Gastroesophageal sphincter (tissue), 4 donors: ENCODE results near the gene RMI2. TPM values are rescaled to one million over a fixed set of nuclear protein-coding genes. Genes with fewer than 3 reads are reported as not detected.

ENCODE experiments used
- ATAC-seq: fragments of 150-250 bp; one replicate; pipeline ENCODE4 v1.9.1; 2016; ENCODE audit warnings: mild to moderate bottlenecking, moderate library complexity
- H3K27ac ChIP-seq, 4 donors: fragments of 200-600 bp; sonication (generic) in 3 of 4; 1 replicate in 3 of 4; 2 replicates in 1 of 4; pipeline ENCODE4 v1.5.1; 2016 to 2019
- H3K27me3 ChIP-seq: fragments of 200-600 bp; sonication (generic); one replicate; pipeline ENCODE4 v1.5.1; 2019
- H3K36me3 ChIP-seq, 2 donors: fragments of 200-600 bp; sonication (generic); one replicate each; pipeline ENCODE4 v1.5.1; 2019; ENCODE audit warnings: control low read depth in 1 of 2
- H3K4me1 ChIP-seq, 3 donors: fragments of 200-600 bp; sonication (generic); 1 replicate in 2 of 3; 2 replicates in 1 of 3; pipeline ENCODE4 v1.5.1; 2016 to 2019; ENCODE audit warnings: control low read depth in 2 of 3
- H3K4me3 ChIP-seq, 2 donors: fragments of 200-600 bp; sonication (generic); one replicate each; pipeline ENCODE4 v1.5.1; 2019; ENCODE audit warnings: mild to moderate bottlenecking in 1 of 2, moderate library complexity in 1 of 2
- H3K9me3 ChIP-seq, 3 donors: fragments of 200-600 bp; sonication (generic); one replicate each; pipeline ENCODE4 v1.5.1; 2017 to 2019; ENCODE audit warnings: control low read depth in 2 of 3
- EP300 ChIP-seq: sonication (generic); formaldehyde crosslinking; IDR thresholded peaks from one replicate; pipeline ENCODE4 v1.6.1; 2017; ENCODE audit warnings: antibody characterized with exemption, mild to moderate bottlenecking
- POLR2A ChIP-seq, 2 donors: fragments of 450-650 bp; IDR thresholded peaks; one replicate each; pipeline ENCODE4 v1.6.1; 2017; ENCODE audit warnings: antibody characterized with exemption in 2 of 2, mild to moderate bottlenecking in 2 of 2, moderate library complexity in 1 of 2
- POLR2AphosphoS5 ChIP-seq: sonication (generic); formaldehyde crosslinking; IDR thresholded peaks from one replicate; pipeline ENCODE4 v1.6.1; 2017; ENCODE audit warnings: antibody characterized with exemption
- WGBS, 2 donors: methylation state at CpG; one replicate each; pipeline ENCODE4 v1.1.5; 2018; ENCODE audit warnings: low coverage in 1 of 2; 5-methylcytosine and 5-hydroxymethylcytosine counted together
- total RNA-seq, 4 donors: library from RNA; depleted of rRNA; stranded (reverse); fragments of >200 nt; gene quantifications; one replicate each; pipeline ENCODE4 v1.1.0, GENCODE V29; 2016
- TF ChIP-seq, protein P1 (sequence below), 4 experiments: fragments of 200-600 bp in 2 of 4; fragments of 450-650 bp in 2 of 4; sonication (generic) in 1 of 4; IDR thresholded peaks; one replicate each; pipeline ENCODE4 v1.5.1; 2017 to 2019; ENCODE audit warnings: antibody characterized with exemption in 4 of 4, mild to moderate bottlenecking in 2 of 4, moderate library complexity in 2 of 4

The RMI2 gene
- total RNA-seq, 4 donors from 2014 or later: 0.31 to 1.8 (median 1.4) TPM

DNA sequence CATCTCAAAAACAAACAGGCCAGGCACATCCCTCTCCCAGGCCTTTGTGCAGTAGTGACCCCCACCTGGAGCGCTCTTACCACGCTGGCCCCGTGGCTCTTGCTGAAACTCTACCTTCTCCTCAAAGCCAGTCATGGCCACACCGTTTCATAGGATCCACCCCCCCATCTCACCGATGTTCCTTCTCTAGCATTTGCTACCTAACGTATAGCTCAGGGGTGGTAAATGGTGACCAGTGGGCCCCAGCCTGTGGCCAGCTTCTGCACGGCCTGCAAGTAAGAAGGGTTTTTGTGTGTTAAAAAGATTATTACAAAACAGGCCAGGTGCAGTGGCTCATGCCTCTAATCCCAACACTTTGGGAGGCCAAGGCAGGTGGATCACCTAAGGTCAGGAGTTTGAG, 43.8 kb downstream of the RMI2 start:
- no peaks in the 10 kb centered on the region for H3K36me3 ChIP-seq
- TF ChIP-seq POLR2A (IDR thresholded peaks at IDR 0.05) (no peak), EP300 (no peak), POLR2AphosphoS5 (no peak)
- TF ChIP-seq, protein P1, sequence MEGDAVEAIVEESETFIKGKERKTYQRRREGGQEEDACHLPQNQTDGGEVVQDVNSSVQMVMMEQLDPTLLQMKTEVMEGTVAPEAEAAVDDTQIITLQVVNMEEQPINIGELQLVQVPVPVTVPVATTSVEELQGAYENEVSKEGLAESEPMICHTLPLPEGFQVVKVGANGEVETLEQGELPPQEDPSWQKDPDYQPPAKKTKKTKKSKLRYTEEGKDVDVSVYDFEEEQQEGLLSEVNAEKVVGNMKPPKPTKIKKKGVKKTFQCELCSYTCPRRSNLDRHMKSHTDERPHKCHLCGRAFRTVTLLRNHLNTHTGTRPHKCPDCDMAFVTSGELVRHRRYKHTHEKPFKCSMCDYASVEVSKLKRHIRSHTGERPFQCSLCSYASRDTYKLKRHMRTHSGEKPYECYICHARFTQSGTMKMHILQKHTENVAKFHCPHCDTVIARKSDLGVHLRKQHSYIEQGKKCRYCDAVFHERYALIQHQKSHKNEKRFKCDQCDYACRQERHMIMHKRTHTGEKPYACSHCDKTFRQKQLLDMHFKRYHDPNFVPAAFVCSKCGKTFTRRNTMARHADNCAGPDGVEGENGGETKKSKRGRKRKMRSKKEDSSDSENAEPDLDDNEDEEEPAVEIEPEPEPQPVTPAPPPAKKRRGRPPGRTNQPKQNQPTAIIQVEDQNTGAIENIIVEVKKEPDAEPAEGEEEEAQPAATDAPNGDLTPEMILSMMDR (IDR thresholded peaks at IDR 0.05): no peak
- WGBS, 2 donors: 88 to 100% methylated on average over 3 to 6 of the region's 7 CpGs
- no peak for ATAC-seq
- no peak overlapping the region for H3K4me3 ChIP-seq
- H3K4me1 ChIP-seq: peaks cover 0 to 7% (median 0%) of the 10 kb centered on the region in 3 donors
- no peaks in the 10 kb centered on the region for H3K27me3 ChIP-seq
- no peak overlapping the region for H3K27ac ChIP-seq
- H3K9me3 ChIP-seq: no peaks in the 10 kb centered on the region

DNA sequence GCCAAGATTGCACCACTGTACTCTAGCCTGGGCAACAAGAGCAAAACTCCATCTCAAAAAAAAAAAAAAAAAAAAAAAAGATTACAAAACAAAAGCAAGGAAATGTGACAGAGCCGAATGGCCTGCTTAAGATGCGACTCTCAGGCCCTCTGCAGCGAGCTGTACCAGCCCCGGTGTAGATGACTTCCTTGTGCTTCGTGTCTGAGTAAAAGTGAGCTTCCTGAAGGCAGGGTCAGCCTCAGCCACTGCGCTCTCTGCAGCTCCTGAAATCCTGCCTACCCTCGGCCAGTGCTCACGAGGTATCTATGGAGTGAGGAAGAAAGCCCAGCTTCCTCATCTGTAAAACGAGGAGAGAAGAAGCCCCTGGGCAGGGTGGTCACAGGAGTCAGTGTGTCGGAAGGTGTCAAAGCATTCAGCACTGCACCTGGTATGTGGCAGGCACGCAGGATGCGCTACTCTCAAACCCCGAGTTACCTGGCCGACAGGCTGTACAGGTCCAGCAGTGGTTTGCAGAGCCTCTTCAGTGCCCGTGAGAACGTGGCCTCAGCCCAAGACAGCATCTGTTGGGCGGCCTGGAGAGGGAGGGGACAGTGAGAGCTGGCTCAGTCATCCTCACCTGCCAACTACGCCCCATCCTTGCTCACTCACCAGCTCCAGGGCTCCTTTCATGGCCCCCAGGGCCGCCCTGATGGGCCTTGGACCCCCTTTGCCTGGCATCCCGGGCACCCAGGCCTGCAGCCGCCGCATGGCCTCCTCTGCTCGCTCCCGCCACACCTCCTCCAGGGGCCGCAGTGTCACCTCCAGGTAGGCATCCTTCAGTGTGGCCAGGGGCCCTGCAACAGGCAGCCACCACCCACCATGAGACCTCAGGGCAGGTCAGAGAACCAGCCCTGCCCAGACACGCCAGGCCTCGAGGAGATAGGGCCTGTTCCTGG, 44.6 kb downstream of the RMI2 start:
- 67 to 71% methylated on average over 1 to 6 of the region's 27 CpGs for WGBS, 2 donors
- H3K4me3 ChIP-seq: no peak overlapping the region
- TF ChIP-seq POLR2A (IDR thresholded peaks at IDR 0.05) (no peak), EP300 (no peak), POLR2AphosphoS5 (no peak)
- TF ChIP-seq, protein P1 (IDR thresholded peaks at IDR 0.05): no peak
- peaks cover 0 to 7% (median 0%) of the 10 kb centered on the region in 3 donors for H3K4me1 ChIP-seq
- H3K36me3 ChIP-seq: no peaks in the 10 kb centered on the region
- H3K27me3 ChIP-seq: no peaks in the 10 kb centered on the region
- H3K9me3 ChIP-seq: no peaks in the 10 kb centered on the region
- no peak overlapping the region for H3K27ac ChIP-seq
- no peak for ATAC-seq

DNA sequence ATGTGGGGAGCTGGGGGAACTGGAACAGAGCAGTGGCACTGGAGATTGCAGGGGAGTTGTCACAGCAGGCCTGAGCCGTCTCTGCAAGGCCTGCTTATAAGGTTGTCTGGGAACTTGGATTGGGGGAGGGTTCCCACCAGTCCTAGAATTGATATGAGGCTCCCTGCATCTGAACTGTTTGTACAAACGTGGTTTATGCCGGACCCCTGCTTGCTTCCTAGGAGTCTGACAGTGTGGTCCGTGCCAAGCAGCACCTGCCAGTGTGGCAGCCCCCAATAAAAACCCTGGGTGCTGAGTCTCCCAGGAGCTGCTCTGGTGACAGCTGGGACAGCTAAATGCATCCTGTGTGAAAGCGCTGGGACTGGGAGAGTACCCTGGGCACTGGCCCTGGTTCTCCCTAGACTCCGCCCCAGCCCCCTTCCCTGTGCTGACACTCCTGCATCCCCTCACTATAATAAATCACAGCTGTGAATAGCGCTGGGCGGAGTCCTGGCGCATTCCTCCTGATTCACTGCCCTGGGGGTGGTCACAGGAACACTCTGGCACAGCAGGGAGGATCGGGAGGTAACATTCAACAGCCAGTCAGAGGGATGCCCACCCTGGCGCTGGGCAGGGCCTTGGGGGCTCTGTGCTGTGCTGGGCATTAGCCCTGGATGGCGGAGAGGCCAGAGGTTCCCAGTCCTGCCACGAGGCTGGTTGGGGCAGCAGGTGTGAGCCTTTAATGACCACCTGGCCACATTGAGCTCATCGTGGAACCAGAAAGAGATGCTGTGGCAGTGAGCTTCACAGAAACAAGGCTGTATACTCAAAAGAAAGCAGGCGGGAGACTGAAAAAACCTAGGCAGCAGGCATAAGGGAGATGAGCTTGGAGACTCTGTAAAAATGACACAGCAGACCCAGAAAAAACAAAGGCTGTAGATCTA, 45.6 kb downstream of the RMI2 start:
- H3K27me3 ChIP-seq: no peaks in the 10 kb centered on the region
- TF ChIP-seq POLR2AphosphoS5 (no peak), POLR2A (IDR thresholded peaks at IDR 0.05) (no peak), EP300 (no peak)
- TF ChIP-seq, protein P1 (IDR thresholded peaks at IDR 0.05): no peak
- H3K4me1 ChIP-seq: peaks cover 0 to 7% (median 0%) of the 10 kb centered on the region in 3 donors
- WGBS, 2 donors: 52 to 61% methylated on average over 2 to 4 of the region's 15 CpGs
- H3K4me3 ChIP-seq: no peak overlapping the region
- no peak for ATAC-seq
- no peaks in the 10 kb centered on the region for H3K9me3 ChIP-seq
- H3K36me3 ChIP-seq: no peaks in the 10 kb centered on the region
- H3K27ac ChIP-seq: no peak overlapping the region

DNA sequence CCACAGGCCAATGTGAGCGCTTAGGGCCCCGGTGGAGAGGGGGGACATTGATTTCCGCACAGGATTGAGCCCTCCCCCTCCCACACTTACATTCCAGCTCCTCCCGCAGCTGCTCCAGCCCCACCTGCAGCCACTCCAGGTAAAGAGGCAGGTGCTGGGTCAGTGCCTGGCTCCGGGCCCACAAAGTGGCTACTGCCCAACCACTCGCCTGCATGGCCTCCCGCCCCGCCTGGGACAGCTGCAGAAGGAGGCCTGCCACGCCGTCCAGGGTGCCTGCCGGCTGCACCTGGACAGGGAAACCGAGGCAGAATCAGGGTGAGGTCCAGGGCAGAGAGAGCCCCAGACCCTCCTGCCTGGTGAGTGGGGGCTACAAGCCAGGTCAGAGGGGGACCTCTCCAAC, 46.3 kb downstream of the RMI2 start:
- Histone ChIP-seq H3K4me1 (peaks cover 0 to 11% (median 0%) of the 10 kb centered on the region in 3 donors), H3K27me3 (no peaks in the 10 kb centered on the region), H3K36me3 (no peaks in the 10 kb centered on the region), H3K27ac (no peak overlapping the region), H3K9me3 (no peaks in the 10 kb centered on the region), H3K4me3 (no peak overlapping the region)
- ATAC-seq: no peak
- TF ChIP-seq POLR2A (IDR thresholded peaks at IDR 0.05) (no peak), POLR2AphosphoS5 (no peak), EP300 (no peak)
- TF ChIP-seq, protein P1 (IDR thresholded peaks at IDR 0.05): no peak
- WGBS, 2 donors: 90% methylated on average over 4 of the region's 12 CpGs; no CpG with 5 or more reads in 1 of the 2 donors
